HCT116 (cell line): Measurements from ENCODE around the gene ZMYM2.

Experiments used
- EGR1 ChIP-seq: IDR thresholded peaks from 2 replicates; pipeline ENCODE4 v1.6.1; 2012; ENCODE audit warnings: low read depth
- EZH2 ChIP-seq: fragments of 200-600 bp; sonication (generic); IDR thresholded peaks from 2 replicates; pipeline ENCODE4 v1.6.1; 2017; ENCODE audit warnings: antibody characterized with exemption, mixed run types
- EZH2phosphoT487 ChIP-seq: fragments of 200-600 bp; IDR thresholded peaks from 2 replicates; pipeline ENCODE4 v1.6.1; 2018; ENCODE audit warnings: antibody characterized with exemption, borderline replicate concordance
- JUND ChIP-seq: IDR thresholded peaks from 2 replicates; pipeline ENCODE4 v1.6.1; 2012
- POLR2A ChIP-seq: IDR thresholded peaks from 2 replicates; pipeline ENCODE4 v1.7.0; 2011; ENCODE audit warnings: borderline replicate concordance; ENCODE audit not compliant: insufficient read depth, insufficient read length; ENCODE audit errors: extremely low read depth
- POLR2AphosphoS5 ChIP-seq: IDR thresholded peaks from 2 replicates; pipeline ENCODE4 v1.6.1; 2011; ENCODE audit warnings: mild to moderate bottlenecking, low read depth, low read length, moderate library complexity
- TCF7L2 ChIP-seq: IDR thresholded peaks from 2 replicates; pipeline ENCODE4 v1.7.0; 2011; ENCODE audit warnings: borderline replicate concordance, inconsistent platforms; ENCODE audit not compliant: insufficient read depth, insufficient read length; ENCODE audit errors: extremely low read depth
- ZNF274 ChIP-seq: fragments of 200-500 bp; sonication (Bioruptor generic); IDR thresholded peaks from 2 replicates; pipeline ENCODE4 v1.6.1; 2014; ENCODE audit warnings: mild to moderate bottlenecking, low read depth, low read length, inconsistent platforms
- TF ChIP-seq, protein P1 (sequence below), 3 experiments: fragments of 200-600 bp in 1 of 3; sonication (generic) in 1 of 3; IDR thresholded peaks in 2 of 3; conservative IDR thresholded peaks in 1 of 3; 2 replicates each; pipeline ENCODE4 v1.5.1; 2012 to 2017; ENCODE audit warnings: low read depth in 2 of 3, low read length in 2 of 3, antibody characterized with exemption in 1 of 3, borderline replicate concordance in 1 of 3, control low read depth in 1 of 3, mild to moderate bottlenecking in 1 of 3, mixed read lengths in 1 of 3, mixed run types in 1 of 3, moderate library complexity in 1 of 3; ENCODE audit not compliant: insufficient read depth in 1 of 3
- TF ChIP-seq, protein P2 (sequence below): IDR thresholded peaks from 2 replicates; pipeline ENCODE4 v1.6.1; 2012

DNA sequence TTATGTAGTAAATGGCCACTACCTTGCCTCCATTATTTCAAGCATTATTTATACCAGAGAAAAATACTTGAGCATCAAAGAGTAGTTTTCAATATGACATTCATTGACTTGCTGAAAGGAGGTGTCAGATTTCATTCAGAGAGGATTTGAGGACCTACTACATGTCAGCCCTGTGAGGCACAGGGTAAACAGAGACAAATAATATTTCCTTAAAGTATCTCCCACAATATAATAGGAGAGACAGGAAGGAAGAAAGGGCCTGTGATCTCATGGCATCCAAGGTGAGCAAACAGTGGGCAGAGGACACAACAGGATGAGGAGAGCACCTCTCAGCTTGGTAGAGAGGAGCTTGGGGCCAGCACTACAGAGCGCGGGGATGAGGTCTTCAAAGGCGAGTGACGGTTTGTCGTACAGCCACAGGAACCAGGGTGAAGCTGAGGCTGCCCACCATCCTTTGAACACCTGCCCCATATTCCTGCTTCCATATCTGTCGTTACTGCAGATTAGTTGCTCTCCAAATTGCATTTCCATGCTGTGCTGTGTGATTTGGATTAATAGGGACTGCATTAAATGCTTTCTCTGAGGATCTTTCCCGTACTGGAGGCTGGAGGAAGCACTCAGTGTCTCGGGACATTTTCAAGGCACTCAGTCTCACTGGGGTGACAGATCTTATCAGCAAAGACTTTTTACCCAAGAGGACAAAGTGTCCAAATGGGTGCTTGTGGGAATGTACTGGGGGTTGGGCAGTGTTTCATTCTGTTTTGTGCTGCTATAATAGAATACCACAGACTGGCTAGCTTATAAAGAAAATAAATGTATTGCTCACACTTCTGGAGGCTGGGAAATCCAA is 143.2 kb downstream of the ZMYM2 start:
- TF ChIP-seq, protein P1, sequence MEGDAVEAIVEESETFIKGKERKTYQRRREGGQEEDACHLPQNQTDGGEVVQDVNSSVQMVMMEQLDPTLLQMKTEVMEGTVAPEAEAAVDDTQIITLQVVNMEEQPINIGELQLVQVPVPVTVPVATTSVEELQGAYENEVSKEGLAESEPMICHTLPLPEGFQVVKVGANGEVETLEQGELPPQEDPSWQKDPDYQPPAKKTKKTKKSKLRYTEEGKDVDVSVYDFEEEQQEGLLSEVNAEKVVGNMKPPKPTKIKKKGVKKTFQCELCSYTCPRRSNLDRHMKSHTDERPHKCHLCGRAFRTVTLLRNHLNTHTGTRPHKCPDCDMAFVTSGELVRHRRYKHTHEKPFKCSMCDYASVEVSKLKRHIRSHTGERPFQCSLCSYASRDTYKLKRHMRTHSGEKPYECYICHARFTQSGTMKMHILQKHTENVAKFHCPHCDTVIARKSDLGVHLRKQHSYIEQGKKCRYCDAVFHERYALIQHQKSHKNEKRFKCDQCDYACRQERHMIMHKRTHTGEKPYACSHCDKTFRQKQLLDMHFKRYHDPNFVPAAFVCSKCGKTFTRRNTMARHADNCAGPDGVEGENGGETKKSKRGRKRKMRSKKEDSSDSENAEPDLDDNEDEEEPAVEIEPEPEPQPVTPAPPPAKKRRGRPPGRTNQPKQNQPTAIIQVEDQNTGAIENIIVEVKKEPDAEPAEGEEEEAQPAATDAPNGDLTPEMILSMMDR (IDR thresholded peaks at IDR 0.05 in 2 of 3, conservative IDR thresholded peaks at IDR 0.05 in 1 of 3; ENCODE audit: borderline replicate concordance in 1 of 3, insufficient read depth in 1 of 3, low read depth in 2 of 3, low read length in 2 of 3): no peak
- TF ChIP-seq EZH2 (no peak), POLR2A (no peak), EGR1 (no peak), ZNF274 (no peak), TCF7L2 (no peak), EZH2phosphoT487 (no peak), JUND (no peak), POLR2AphosphoS5 (no peak)
- TF ChIP-seq, protein P2, sequence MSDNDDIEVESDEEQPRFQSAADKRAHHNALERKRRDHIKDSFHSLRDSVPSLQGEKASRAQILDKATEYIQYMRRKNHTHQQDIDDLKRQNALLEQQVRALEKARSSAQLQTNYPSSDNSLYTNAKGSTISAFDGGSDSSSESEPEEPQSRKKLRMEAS: no peak
